Esophagus squamous epithelium (tissue), 4 donors: ENCODE data around the gene ARID3A.

Experiments
- POLR2A ChIP-seq, 4 donors: fragments of 450-650 bp; IDR thresholded peaks; one replicate each; pipeline ENCODE4 v1.6.1; 2017; ENCODE audit warnings: antibody characterized with exemption in 4 of 4, mild to moderate bottlenecking in 4 of 4, moderate library complexity in 3 of 4
- TF ChIP-seq, protein P1 (sequence below), 6 experiments: fragments of 450-650 bp in 4 of 6; fragments of 200-600 bp in 2 of 6; sonication (generic) in 2 of 6; IDR thresholded peaks; one replicate each; pipeline ENCODE4 v1.5.1; 2016 to 2019; ENCODE audit warnings: antibody characterized with exemption in 6 of 6, mild to moderate bottlenecking in 4 of 6, moderate library complexity in 4 of 6

GRCh38 chr19:1019616-1019961 lies 93.8 kb downstream of the ARID3A start:
- TF ChIP-seq, protein P1, sequence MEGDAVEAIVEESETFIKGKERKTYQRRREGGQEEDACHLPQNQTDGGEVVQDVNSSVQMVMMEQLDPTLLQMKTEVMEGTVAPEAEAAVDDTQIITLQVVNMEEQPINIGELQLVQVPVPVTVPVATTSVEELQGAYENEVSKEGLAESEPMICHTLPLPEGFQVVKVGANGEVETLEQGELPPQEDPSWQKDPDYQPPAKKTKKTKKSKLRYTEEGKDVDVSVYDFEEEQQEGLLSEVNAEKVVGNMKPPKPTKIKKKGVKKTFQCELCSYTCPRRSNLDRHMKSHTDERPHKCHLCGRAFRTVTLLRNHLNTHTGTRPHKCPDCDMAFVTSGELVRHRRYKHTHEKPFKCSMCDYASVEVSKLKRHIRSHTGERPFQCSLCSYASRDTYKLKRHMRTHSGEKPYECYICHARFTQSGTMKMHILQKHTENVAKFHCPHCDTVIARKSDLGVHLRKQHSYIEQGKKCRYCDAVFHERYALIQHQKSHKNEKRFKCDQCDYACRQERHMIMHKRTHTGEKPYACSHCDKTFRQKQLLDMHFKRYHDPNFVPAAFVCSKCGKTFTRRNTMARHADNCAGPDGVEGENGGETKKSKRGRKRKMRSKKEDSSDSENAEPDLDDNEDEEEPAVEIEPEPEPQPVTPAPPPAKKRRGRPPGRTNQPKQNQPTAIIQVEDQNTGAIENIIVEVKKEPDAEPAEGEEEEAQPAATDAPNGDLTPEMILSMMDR (IDR thresholded peaks at IDR 0.05) = no peak
- TF ChIP-seq POLR2A (IDR thresholded peaks at IDR 0.05) = no peak
